Smooth muscle cell of the coronary artery (primary cell): Measurements from ENCODE around the gene SOCS1. TPM values are rescaled to one million over a fixed set of nuclear protein-coding genes. Genes with fewer than 3 reads are reported as not detected.

Source experiments
- total RNA-seq: library from RNA; depleted of rRNA; stranded (reverse); fragments of >200 nt; gene quantifications from 2 replicates; pipeline ENCODE4 v1.2.3, GENCODE V29; 2014; ENCODE audit warnings: low replicate concordance

SOCS1 gene, protein sequence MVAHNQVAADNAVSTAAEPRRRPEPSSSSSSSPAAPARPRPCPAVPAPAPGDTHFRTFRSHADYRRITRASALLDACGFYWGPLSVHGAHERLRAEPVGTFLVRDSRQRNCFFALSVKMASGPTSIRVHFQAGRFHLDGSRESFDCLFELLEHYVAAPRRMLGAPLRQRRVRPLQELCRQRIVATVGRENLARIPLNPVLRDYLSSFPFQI
- 0.70 and 1.1 TPM in 2 replicates for total RNA-seq

DNA sequence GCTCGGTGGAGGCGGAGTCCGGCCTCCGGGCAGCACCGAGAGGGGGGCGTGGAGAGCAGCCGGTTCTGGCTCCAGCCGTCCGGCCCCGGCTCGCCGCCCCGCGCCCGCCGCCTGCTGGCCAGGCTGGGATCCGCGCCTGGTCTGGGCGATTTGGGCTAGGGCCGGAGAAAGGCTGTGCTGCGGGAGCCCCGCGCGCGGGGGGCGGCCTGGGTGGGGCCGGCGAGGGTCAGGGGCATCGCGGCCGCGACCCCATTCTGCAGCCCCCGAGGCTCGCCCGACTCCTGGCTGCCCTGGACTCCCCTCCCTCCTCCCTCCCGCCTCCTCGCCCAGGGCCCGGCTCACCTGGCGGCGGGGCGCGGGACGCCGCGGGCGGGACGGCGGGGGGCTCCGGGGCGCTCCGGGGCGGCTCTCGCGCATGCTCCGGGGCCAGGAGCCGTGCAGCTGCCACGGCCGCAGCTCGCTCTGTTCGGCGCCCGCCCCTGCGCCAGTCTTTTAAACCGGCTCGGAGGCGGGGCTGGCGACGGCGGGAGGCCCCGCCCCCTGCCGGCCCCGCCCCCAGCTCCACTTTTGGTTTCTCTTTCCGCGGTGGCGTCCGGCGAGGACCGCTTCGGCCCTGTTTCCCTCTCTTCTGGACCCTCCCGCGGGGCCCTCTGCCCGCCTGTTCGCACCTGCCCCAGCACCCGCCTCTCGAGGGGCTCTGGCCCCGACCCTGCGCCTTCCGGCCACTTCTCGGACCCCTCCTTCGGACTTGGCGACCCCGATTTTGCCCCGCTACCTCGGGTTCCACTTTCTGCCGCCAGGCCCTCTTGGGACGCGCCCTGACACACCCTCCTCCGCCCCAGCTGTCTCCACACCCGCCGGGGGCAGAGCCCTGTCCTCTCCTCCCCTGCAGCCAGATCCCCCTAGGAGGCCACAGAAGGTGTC lies at the start of gene SOCS1:
Gene SOCS1, minus strand, starts transcription at position 468 of the 924 bp plus-strand sequence. CDS start 726 bp downstream, outside the sequence.

DNA sequence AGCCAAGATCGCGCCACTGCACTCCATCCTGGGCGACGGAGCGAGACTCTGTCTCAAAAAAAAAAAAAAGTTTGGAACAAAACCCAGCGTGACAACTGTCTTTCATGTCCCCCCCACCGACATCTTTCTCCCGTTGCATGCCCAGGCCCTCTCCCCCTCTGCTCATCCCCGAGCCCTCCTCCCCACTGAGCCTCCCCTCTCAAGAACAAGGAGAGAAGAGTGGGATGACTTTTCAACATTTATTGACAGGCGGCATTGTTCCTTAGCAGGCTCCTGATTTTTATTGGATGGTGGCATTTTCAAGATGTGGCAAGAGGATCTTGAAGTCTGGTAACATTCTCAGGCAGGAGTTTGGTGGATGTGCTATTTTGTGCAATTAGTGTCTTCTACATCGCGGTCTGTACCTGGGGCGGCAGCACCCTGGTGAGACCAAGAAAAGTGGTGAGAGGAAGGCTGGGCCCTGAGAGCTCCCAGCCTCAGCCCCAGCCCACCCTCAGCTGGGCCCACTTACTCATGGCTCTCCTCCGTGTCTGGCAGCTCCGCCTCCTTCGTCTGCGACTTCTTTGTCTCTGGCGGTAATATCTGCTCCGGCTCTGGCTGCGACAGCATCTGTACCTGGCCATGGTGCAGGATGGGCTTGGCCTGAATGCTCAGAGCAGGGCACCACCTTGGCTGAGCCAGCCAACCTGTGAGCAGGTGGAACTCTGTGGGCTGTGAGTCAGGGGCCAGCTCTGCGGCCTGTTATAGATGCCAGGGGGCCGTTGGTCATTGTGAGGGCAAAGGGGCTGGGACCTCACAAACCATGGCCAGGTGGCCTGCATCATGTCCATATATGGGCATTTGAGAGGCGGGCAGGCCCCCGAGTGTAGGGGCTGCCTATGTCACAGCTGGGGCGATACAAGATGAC lies 24.9 kb upstream of the SOCS1 start, which contains the start of gene PRM1:
Gene PRM1, minus strand, starts transcription at position 715 of the 907 bp plus-strand sequence. Its CDS starts 92 bp downstream, at position 623.

DNA sequence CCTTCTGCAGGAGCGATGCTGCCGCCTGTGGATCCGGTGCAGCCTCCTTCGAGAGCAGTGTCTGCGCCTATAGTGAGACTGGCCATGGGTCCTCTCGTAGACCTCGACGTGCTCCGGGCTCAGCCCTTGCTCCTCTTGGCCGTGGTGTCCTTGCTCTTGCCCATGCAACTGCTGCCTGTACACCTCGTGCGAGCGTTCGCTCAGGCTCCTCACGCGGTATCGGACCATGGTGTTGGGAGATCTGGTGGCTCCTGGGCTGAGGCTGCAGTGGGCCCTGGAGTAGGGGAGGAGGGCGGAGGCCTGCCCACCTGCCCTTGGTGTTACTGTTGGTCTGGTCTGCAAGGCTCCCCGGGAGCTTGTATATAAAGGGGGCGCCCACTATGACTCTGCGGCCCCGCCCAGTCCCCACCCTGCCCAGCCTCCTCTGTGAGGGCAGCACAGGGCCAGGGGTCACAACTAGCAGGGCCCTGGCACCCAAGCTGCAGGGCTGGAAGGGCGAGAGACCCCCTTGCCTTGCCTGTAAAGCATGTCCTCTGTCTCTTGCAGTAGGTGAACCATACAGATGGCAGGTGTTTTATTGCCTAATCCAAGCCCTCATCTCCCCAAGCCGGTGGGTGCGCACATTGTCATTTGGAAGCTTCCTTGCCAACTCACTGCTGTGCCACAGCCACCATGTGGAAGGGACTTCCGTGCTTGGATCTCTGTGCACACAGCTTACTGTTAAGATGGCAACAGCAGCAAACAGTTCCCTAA lies 20.3 kb upstream of the SOCS1 start, which contains the start of gene PRM2:
Gene PRM2, minus strand, starts transcription at position 338 of the 753 bp plus-strand sequence. Its CDS starts 110 bp downstream, at position 228.

DNA sequence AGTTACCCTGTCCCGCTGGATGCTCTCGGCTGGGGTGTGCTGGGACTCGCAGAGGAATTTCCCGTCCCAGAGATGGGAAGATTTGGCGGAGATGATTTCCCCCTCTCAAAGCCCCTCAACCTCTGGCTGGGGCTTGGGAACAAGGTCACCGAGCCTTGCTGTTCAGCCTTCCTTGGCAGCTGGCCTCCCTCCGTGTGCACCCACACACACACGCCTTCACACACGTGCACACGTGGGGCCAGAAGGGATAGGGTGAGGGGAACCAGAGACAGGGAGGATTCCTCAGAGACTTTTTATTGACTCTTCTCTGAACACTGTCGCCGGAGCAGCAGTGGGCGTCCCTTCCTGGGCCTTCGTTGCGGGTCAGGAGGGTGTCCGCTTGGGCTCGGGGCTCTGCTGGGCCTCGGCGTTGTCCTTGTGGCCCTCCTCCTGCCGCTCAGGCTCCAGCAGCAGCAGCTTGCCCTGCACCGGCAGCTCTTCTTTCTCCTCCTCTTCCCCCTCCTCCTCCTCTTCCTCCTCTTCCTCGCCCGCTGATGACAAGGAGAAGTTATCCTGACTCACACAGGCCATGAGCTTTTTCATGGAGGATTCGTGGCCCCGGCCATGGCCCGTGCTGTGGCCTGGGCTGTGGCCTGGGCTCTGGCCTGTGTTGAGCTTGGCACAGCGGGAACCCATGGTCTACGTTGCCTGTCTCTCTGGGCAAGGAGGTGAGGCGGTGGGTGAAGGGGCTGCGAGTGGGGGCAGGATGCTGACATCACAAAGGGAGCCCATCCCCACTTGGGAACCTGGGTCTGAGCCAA lies 17.1 kb upstream of the SOCS1 start, which contains the start of gene PRM3:
Gene PRM3, minus strand, starts transcription at position 709 of the 800 bp plus-strand sequence. Its CDS starts 34 bp downstream, at position 675.

DNA sequence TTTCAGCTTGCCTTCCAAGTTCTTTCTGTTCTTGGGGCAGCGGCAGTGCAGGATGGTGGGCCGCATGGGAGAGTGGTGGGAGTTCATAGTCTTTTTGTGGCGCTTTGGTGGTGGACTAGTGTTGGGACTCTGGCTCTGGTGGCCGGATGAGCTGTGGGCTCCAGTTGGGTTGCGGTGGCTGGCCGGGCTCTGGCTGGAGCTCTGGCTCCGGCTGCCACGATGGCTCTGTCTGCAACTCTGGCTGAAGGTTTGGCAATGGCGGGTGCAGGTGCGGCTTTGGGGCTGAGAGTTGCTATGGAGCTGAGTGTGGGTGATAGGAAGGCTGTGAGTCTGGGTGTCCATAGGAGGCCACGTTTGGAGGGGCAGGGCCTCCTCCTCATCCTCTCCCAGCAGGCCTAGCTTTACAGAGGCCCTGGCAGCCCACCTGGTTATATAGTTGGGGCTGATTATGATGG lies 12.9 kb upstream of the SOCS1 start, which contains the start of gene TNP2:
Gene TNP2, minus strand, starts transcription at position 405 of the 455 bp plus-strand sequence. Its CDS starts 63 bp downstream, at position 342.

Other genes starting within 250 kb of the SOCS1 start
- gene TNP2, start 13.1 kb upstream of the SOCS1 start, total RNA-seq: not detected in 2 replicates
- not detected in 2 replicates for gene PRM3, start 17.4 kb upstream of the SOCS1 start, total RNA-seq
- not detected in 2 replicates for gene PRM2, start 20.3 kb upstream of the SOCS1 start, total RNA-seq
- gene PRM1, start 25.1 kb upstream of the SOCS1 start, total RNA-seq: not detected in 2 replicates
- gene RMI2, start 89.3 kb upstream of the SOCS1 start, total RNA-seq: 0.94 and 2.6 TPM in 2 replicates